Psoas muscle (tissue), 8 donors: ENCODE results near the gene CSNK1G3. TPM values are rescaled to one million over a fixed set of nuclear protein-coding genes. Genes with fewer than 3 reads are reported as not detected.

Experiments used
- ATAC-seq, 4 donors: fragments of 200-7000 bp; cut with Tn5 transposase; one replicate each; pipeline ENCODE4 v1.9.1; 2020; ENCODE audit warnings: moderate library complexity in 3 of 4, mild to moderate bottlenecking in 2 of 4
- DNase-seq, 2 donors: peaks; one replicate each; pipeline ENCODE4 v3.0.0-alpha.2; 2020
- H3K27ac ChIP-seq: fragments of 200-600 bp; one replicate; pipeline ENCODE4 v1.8.0; 2022
- H3K27me3 ChIP-seq, 3 donors: fragments of 200-600 bp in 1 of 3; one replicate each; pipeline versions ENCODE4 v1.6.1 to v1.8.0; 2013 to 2022; ENCODE audit warnings: low read length in 2 of 3, mild to moderate bottlenecking in 2 of 3, moderate library complexity in 1 of 3; ENCODE audit not compliant: insufficient read depth in 3 of 3
- H3K36me3 ChIP-seq, 2 donors: fragments of 200-600 bp in 1 of 2; one replicate each; pipeline versions ENCODE4 v1.6.1 to v1.8.0; 2013 to 2022; ENCODE audit warnings: low read depth in 1 of 2, mild to moderate bottlenecking in 1 of 2, moderate library complexity in 1 of 2; ENCODE audit not compliant: insufficient read depth in 1 of 2
- H3K4me1 ChIP-seq: fragments of 200-600 bp; one replicate; pipeline ENCODE4 v1.8.0; 2022
- H3K4me3 ChIP-seq: fragments of 200-600 bp; one replicate; pipeline ENCODE4 v1.8.0; 2022; ENCODE audit warnings: mild to moderate bottlenecking
- H3K9me3 ChIP-seq: fragments of 200-600 bp; one replicate; pipeline ENCODE4 v1.8.0; 2022
- CTCF ChIP-seq: fragments of 200-600 bp; IDR thresholded peaks from one replicate; pipeline ENCODE4 v1.8.0; 2022; ENCODE audit warnings: antibody characterized with exemption
- whole genome bisulfite sequencing, 3 donors: extraction: QIAGEN DNeasy Blood & Tissue Kit; methylation state at CpG; one replicate each; pipeline versions ENCODE4 v1.1.6 to v1.1.7; 2013; 5-methylcytosine and 5-hydroxymethylcytosine counted together
- intact Hi-C, 2 donors: fragments of 100-400 bp; cut with DNase I; formaldehyde crosslinking; loops; one replicate each; pipeline versions ENCODE4 v1.11.0 to v1.14.2; 2022
- polyA plus RNA-seq, 3 donors: library from polyadenylated mRNA; stranded (reverse); fragments of 200-250 nt; gene quantifications; one replicate each; pipeline ENCODE4 v1.2.3, GENCODE V29; 2013
- total RNA-seq, 4 donors: library from RNA; stranded (reverse); fragmentation: NEBNext Ultra II Directional in 2 of 4; extraction: Animal tissue kit (Norgen Biotek cat#: 25700) in 2 of 4; gene quantifications; one replicate each; pipeline versions ENCODE4 v1.2.1 to v1.2.4, GENCODE V29; 2021 to 2023
- donor health status: healthy with polysubstance abuse.
- donor health status: DM: no; HTN: no; CAD: no; lungs with moderate emphysema.
- donor health status: Bipolar disorder and iron deficiency.
- donor health status: healthy.
- donor health status: DM: yes; HTN: yes; CAD: no.
- donor health status: DM: no; HTN: no; CAD: no.
- donor health status: DM: no; HTN: no; CAD: no.
- donor health status: DM: yes; HTN: yes; CAD: no.

Gene CSNK1G3
- total and polyA plus RNA-seq, 7 donors, result 3.8 to 19.4 (median 11.3) TPM

GRCh38 chr5:123500471-123500870 lies 11.5 kb upstream of the CSNK1G3 start:
- TF ChIP-seq CTCF, result no peak
- DNase-seq (no peak), ATAC-seq (no peak)
- Histone ChIP-seq H3K9me3 (no peaks in the 10 kb centered on the region), H3K36me3 (no peaks in the 10 kb centered on the region), H3K27ac (no peak overlapping the region), H3K4me1 (no peaks in the 10 kb centered on the region), H3K4me3 (no peak overlapping the region), H3K27me3 (no peaks in the 10 kb centered on the region)
- intact Hi-C loops, result no loop called here
- WGBS, 3 donors, result 79 to 83% (median 80%) methylated on average over 4 of the region's 4 CpGs

GRCh38 chr5:123502120-123502519 lies 9.9 kb upstream of the CSNK1G3 start:
- intact Hi-C loops, result no loop called here
- Histone ChIP-seq H3K9me3 (no peaks in the 10 kb centered on the region), H3K4me3 (no peak overlapping the region), H3K27ac (no peak overlapping the region), H3K27me3 (no peaks in the 10 kb centered on the region), H3K36me3 (no peaks in the 10 kb centered on the region), H3K4me1 (no peaks in the 10 kb centered on the region)
- no peak for DNase-seq
- TF ChIP-seq CTCF, result no peak
- WGBS, 3 donors, result 66 to 74% (median 66%) methylated on average over 3 of the region's 3 CpGs
- ATAC-seq, result no peak

- Histone ChIP-seq H3K4me1 (no peaks in the 10 kb centered on the region), H3K4me3 (no peak overlapping the region), H3K27me3 (no peaks in the 10 kb centered on the region), H3K27ac (no peak overlapping the region), H3K9me3 (no peaks in the 10 kb centered on the region), H3K36me3 (no peaks in the 10 kb centered on the region)
- ATAC-seq (no peak), DNase-seq (no peak)
- TF ChIP-seq CTCF, result no peak
- intact Hi-C loops, result no loop called here
Observed at GRCh38 chr5:123503299-123503698, 8.7 kb upstream of the CSNK1G3 start.

- no peaks in the 10 kb centered on the region for H3K4me1 ChIP-seq
- no peaks in the 10 kb centered on the region for H3K27me3 ChIP-seq
- TF ChIP-seq CTCF, result no peak
- H3K9me3 ChIP-seq, result no peaks in the 10 kb centered on the region
- ATAC-seq (no peak), DNase-seq (no peak)
- H3K4me3 ChIP-seq, result no peak overlapping the region
- intact Hi-C loops, result no loop called here
- WGBS, 3 donors, result 59 to 66% (median 65%) methylated on average over 2 of the region's 2 CpGs
- no peaks in the 10 kb centered on the region for H3K36me3 ChIP-seq
- no peak overlapping the region for H3K27ac ChIP-seq
Observed at GRCh38 chr5:123505633-123506032, 6.3 kb upstream of the CSNK1G3 start.

GRCh38 chr5:123508441-123508840 lies 3.5 kb upstream of the CSNK1G3 start:
- ATAC-seq (no peak), DNase-seq (no peak)
- peaks cover under 1% of the 10 kb centered on the region for H3K4me1 ChIP-seq
- no peaks in the 10 kb centered on the region for H3K9me3 ChIP-seq
- TF ChIP-seq CTCF, result no peak
- intact Hi-C loops, result no loop called here
- no peak overlapping the region for H3K4me3 ChIP-seq
- no peak overlapping the region for H3K27ac ChIP-seq
- WGBS, 3 donors, result 50 to 83% (median 63%) methylated on average over 1 of the region's 1 CpG
- H3K27me3 ChIP-seq, result no peaks in the 10 kb centered on the region
- H3K36me3 ChIP-seq, result no peaks in the 10 kb centered on the region
